Epithelial cell of prostate (primary cell): ENCODE measurements around the gene CSF2.
"Not testable (repeated sequence)": the region's sequence is repeated elsewhere in the genome, so short reads cannot be mapped to it uniquely, and the experiment has no call there.

Experiments used
- DNase-seq: peaks from one replicate; pipeline ENCODE4 v3.0.0-alpha.2; 2011; ENCODE audit warnings: low read depth, low spot score
- H3K27ac ChIP-seq: fragments of 450-650 bp; 2 replicates; pipeline ENCODE4 v1.5.1; 2017; ENCODE audit warnings: mild to moderate bottlenecking

CSF2 gene

GRCh38 chr5:132103332-132103951 lies 29.9 kb downstream of the CSF2 start:
- peak overlapping the region; percentile 89 for H3K27ac ChIP-seq
- DNase-seq, result peak; percentile 79

GRCh38 chr5:132103969-132104391 lies 30.4 kb downstream of the CSF2 start:
- peak overlapping the region; percentile 89 for H3K27ac ChIP-seq
- DNase-seq, result no peak

GRCh38 chr5:132104556-132104955 lies 31.0 kb downstream of the CSF2 start:
- DNase-seq, result no peak

GRCh38 chr5:132105688-132106087 lies 32.1 kb downstream of the CSF2 start:
- DNase-seq, result no peak
- no peak overlapping the region for H3K27ac ChIP-seq

More at GRCh38 chr5:132104556-132104955, 31.0 kb downstream of the CSF2 start:
- H3K27ac ChIP-seq, result peak overlapping the region; percentile 89

GRCh38 chr5:132108495-132108894 lies 34.9 kb downstream of the CSF2 start:
- DNase-seq, H3K27ac ChIP-seq: not testable (repeated sequence)

GRCh38 chr5:132108957-132109356 lies 35.4 kb downstream of the CSF2 start:
- not testable (repeated sequence) for H3K27ac ChIP-seq, DNase-seq

GRCh38 chr5:132109494-132110053 lies 36.0 kb downstream of the CSF2 start:
- no peak for DNase-seq
- no peak overlapping the region for H3K27ac ChIP-seq

GRCh38 chr5:132110195-132110594 lies 36.6 kb downstream of the CSF2 start:
- DNase-seq, result no peak
- H3K27ac ChIP-seq, result no peak overlapping the region

- H3K27ac ChIP-seq, result no peak overlapping the region
- no peak for DNase-seq
Observed at GRCh38 chr5:132110930-132111329, 37.3 kb downstream of the CSF2 start.

- H3K27ac ChIP-seq, result no peak overlapping the region
- DNase-seq, result no peak
Observed at GRCh38 chr5:132112111-132112510, 38.5 kb downstream of the CSF2 start.

GRCh38 chr5:132114150-132115121 lies 40.8 kb downstream of the CSF2 start:
- no peak for DNase-seq
- H3K27ac ChIP-seq, result no peak overlapping the region

- no peak overlapping the region for H3K27ac ChIP-seq
- DNase-seq, result no peak
Observed at GRCh38 chr5:132115375-132115774, 41.8 kb downstream of the CSF2 start.

GRCh38 chr5:132116072-132116471 lies 42.5 kb downstream of the CSF2 start:
- no peak for DNase-seq
- no peak overlapping the region for H3K27ac ChIP-seq

- H3K27ac ChIP-seq, DNase-seq: not testable (repeated sequence)
Observed at GRCh38 chr5:132116909-132117489, 43.4 kb downstream of the CSF2 start.

GRCh38 chr5:132120717-132121116 lies 47.1 kb downstream of the CSF2 start:
- not testable (repeated sequence) for H3K27ac ChIP-seq, DNase-seq

- not testable (repeated sequence) for H3K27ac ChIP-seq, DNase-seq
Observed at GRCh38 chr5:132122971-132123370, 49.4 kb downstream of the CSF2 start.

GRCh38 chr5:132123578-132123977 lies 50.0 kb downstream of the CSF2 start:
- not testable (repeated sequence) for H3K27ac ChIP-seq, DNase-seq
